HG02870 (cell line): ENCODE measurements around the gene MRPL36.

Source experiments
- ATAC-seq: cut with Tn5 transposase; IDR thresholded peaks from one replicate; pipeline ENCODE4 v1.9.1; 2021; ENCODE audit warnings: mild to moderate bottlenecking, moderate library complexity; ENCODE audit not compliant: unreplicated experiment

The MRPL36 gene

DNA sequence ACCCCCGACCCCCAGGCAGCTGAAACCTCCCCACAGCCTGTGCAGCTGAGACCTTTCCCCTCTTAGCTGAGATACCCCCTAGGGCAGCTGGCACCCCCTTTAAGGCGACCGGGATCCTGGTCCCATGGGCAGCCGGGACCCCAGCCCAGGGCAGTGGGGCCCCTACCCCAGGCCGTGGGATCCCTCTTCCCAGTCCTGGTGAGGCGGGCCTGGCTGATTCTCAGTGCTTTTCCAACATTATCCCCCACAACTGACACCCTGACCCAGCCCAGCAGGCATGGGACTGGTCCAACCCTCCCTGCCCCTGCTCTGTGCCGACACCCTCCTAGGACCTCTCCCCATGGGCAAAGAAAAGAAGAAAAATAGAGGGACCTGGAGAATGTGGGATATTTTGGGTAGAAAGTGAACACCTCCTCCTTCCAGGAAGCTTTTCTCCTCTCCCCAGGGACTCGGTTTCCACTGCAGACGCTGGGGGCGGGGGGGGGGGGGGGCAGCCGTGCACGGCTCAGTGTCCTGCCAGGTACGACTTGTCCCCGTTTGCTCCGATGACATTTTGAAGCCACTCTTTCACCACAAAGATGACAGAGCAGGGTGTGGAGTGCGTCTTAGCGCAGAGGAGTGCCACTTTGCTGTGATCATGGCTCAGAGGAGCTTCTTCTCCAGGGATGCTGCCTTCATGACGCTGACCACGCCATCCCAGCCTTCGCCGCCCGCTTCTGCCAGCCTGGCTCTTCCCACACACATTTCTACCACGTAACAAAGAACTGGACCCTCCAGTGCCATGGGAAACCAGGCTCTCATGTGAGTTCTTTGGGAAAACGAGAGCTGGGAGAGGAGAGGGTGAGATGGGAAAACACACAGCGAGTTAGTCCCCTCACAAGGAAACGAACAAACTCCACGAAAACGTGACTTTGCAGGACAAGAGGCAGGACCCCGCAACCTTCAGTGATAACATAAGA lies 47.5 kb downstream of the MRPL36 start:
- no peak for ATAC-seq

DNA sequence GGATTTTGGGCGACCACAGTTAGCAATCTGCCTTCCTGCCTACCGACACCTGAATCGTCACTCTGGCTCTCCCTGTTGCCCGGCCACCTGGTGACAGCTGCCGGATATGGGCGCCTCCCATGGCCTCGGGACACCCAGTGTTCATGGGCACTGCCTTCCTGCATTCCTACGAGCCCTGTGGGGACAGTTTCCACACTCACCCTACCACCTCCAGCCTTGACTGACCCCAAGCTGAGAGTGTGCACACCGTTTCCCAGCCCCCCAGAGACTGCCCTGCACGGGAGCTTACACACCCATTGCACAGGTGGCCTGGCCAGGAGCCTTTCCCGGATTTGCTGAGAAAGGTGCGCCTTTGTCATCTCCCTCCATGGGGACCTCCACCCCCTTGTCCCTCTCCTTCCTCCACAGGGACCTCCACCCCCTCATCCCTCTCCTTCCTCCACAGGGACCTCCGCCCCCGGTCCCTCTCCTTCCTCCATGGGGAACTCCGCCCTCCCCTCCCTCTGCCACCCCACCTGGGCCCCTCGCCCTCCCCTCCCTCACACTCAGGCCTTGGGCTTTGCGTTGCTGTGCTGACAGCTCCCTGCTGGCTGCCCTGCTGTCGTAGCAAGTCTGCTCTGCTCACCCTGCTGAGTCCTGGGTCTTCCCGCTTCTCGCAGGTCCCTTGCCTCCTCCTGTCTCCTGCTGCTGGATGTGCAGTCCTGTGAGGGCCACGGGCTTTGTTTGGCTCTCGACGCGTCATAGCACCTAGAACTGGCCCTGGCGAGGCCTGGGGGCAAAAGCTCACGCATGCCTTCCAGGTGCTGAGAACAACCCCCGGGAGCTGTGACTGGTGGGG lies 48.4 kb downstream of the MRPL36 start:
- ATAC-seq, result no peak

DNA sequence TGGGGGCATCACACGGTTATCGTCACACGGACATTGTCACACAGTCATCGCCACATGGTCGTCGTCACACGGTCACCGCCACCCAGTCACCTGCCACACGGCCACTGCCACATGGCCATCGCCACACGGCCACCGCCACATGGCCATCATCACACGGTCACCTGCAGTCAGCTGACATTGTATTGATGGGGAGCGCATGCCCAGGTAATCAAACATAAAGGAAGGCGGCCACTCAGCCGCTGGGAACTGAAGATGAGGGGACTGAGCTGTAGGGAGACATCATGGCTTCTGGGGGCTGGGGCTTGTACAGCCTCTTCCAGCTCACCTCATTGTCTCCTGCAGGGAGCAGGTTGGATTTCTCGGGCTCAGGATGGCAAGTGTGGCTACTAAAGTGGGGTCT lies 49.2 kb downstream of the MRPL36 start:
- no peak for ATAC-seq

DNA sequence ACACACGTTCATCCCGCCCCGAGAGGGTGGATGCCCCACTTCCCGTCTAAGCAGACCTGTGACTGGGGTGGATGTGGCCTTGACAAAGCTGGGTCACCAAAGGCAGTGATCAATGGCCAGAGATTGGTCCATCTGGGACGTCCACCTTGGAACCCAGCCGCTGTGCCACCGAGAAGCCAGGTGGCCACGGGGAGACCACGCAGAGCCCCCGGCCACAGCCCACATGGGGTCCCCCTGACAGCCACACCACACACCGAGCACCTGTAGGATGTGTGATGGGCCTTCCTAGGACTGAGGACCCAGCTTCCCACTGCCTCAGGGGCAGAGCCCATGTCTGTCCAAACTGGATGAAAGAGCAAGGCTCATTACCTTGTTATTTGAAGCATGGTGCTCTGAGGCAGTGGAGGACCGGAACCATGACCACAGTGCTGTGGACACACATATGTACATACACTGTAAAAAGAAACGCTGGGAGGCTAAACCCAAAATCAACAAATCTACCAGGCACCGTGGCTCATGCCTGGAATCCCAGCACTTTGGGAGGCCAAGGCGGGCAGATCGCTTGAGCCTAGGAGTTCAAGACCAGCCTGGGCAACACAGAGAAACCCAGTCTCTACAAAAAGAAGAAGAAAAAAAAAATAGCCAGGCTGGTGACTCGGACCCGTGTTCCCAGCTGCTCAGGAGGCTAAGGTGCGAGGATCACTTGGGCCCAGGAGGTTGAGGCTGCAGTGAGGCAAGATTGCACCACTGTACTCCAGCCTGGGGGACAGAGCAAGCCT lies 50.1 kb downstream of the MRPL36 start:
- ATAC-seq, result no peak

DNA sequence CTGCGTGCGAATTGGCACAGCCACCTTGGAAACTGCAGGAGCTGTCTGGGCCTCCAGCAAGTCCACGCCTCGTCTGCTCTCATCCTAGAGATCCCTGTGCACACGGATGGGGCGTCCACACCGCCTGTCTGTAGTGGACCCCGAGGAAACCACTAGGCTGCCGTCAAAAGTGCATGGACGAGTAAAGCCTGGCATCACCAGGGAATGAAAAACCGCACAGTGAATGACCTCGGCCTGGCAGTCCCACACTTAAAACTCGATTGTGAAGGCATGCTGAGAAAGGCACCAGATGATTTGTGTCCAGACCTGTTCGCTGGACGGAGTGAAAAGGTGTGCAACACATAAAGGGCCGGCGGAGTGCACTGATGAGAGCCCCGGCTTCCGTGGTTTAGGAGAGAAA lies 50.8 kb downstream of the MRPL36 start:
- ATAC-seq, result no peak
